GM12878 (cell line): ENCODE measurements around the gene PTPRU. TPM values are rescaled to one million over a fixed set of nuclear protein-coding genes. Genes with fewer than 3 reads are reported as not detected.

Source experiments
- BCL11A ChIP-seq: IDR thresholded peaks from 2 replicates; pipeline ENCODE4 v1.6.1; 2011; ENCODE audit warnings: low read depth, low read length
- BMI1 ChIP-seq: fragments of 450-650 bp; IDR thresholded peaks from 2 replicates; pipeline ENCODE4 v1.6.1; 2016; ENCODE audit warnings: mild to moderate bottlenecking, moderate library complexity, borderline replicate concordance
- HDGF ChIP-seq: fragments of 450-650 bp; IDR thresholded peaks from 2 replicates; pipeline ENCODE4 v1.6.1; 2016; ENCODE audit warnings: antibody characterized with exemption
- REST ChIP-seq: IDR thresholded peaks from 2 replicates; pipeline ENCODE4 v1.6.1; 2012; ENCODE audit warnings: mild to moderate bottlenecking, low read depth, low read length
- ZNF274 ChIP-seq: IDR thresholded peaks from one replicate; pipeline ENCODE4 v1.8.0; 2011; ENCODE audit not compliant: insufficient read length, insufficient read depth
- ZZZ3 ChIP-seq: IDR thresholded peaks from 2 replicates; pipeline ENCODE4 v1.6.1; 2011; ENCODE audit warnings: low read depth; ENCODE audit not compliant: control insufficient read depth, insufficient read length
- polyA plus RNA-seq, 11 experiments: library from polyadenylated mRNA; depleted of rRNA in 4 of 11; unstranded in 6 of 11; stranded (reverse) in 5 of 11; fragments of >200 nt; fragmentation: Nextera tagmentation in 4 of 11; fragmentation: Illumina TruSeq in 1 of 11; extraction: Ambion mirVana in 4 of 11; extraction: Trizol in 1 of 11; gene quantifications; 1 replicate in 1 of 11; 2 replicates in 10 of 11; pipeline versions ENCODE4 v1.2.1 to v1.2.3, GENCODE V29; 2011 to 2016; ENCODE audit warnings: inconsistent platforms in 2 of 11, missing spikeins in 2 of 11, low read depth in 1 of 11
- total RNA-seq, 4 experiments: library from RNA; depleted of rRNA in 3 of 4; stranded (reverse); fragments of >200 nt in 3 of 4; fragmentation: Illumina TruSeq in 1 of 4; extraction: Trizol in 1 of 4; gene quantifications; 2 replicates each; pipeline versions ENCODE4 v1.2.1 to v1.2.3, GENCODE V29; 2013 to 2021
- TF ChIP-seq, protein P1 (sequence below): fragments of 450-650 bp; IDR thresholded peaks from 2 replicates; pipeline ENCODE4 v1.6.1; 2017; ENCODE audit warnings: mild to moderate bottlenecking, low read depth, inconsistent platforms; ENCODE audit not compliant: poor library complexity, severe bottlenecking

The PTPRU gene
- total and polyA plus RNA-seq, 10 of the 15 experiments (the other 5 are each of a cell fraction or from before 2014, with no cell fraction given) = 0.04 to 2.5 (median 0.73) TPM

DNA sequence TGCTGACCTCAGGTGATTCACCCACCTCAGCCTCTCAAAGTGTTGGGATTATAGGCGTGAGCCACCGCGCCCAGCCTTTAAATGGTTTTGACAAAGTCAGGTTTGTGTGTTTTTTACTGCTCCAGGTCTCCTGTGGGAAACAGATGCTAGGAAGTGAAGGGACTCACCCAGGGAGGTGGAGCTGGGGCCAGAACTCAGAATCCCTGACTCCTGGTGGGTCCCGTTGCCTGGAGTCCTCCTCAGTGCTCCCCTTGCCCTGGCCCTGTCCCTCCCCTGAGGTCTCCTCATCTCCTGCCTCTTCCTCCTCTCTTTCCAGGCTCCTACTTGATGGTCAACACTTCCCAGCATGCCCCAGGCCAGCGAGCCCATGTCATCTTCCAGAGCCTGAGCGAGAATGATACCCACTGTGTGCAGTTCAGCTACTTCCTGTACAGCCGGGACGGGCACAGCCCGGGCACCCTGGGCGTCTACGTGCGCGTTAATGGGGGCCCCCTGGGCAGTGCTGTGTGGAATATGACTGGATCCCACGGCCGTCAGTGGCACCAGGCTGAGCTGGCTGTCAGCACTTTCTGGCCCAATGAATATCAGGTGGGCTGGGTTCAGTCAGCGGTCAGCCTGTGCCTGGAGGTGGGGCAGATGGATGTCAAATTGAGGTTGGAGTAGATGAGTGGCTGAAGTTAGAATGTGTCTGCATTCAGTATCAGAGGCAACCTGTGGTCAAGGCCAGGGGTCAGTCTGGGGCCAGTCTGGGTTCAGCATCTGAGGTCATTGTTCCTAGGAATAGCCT, 22.1 kb downstream of the PTPRU start (continued):
- TF ChIP-seq, protein P1, sequence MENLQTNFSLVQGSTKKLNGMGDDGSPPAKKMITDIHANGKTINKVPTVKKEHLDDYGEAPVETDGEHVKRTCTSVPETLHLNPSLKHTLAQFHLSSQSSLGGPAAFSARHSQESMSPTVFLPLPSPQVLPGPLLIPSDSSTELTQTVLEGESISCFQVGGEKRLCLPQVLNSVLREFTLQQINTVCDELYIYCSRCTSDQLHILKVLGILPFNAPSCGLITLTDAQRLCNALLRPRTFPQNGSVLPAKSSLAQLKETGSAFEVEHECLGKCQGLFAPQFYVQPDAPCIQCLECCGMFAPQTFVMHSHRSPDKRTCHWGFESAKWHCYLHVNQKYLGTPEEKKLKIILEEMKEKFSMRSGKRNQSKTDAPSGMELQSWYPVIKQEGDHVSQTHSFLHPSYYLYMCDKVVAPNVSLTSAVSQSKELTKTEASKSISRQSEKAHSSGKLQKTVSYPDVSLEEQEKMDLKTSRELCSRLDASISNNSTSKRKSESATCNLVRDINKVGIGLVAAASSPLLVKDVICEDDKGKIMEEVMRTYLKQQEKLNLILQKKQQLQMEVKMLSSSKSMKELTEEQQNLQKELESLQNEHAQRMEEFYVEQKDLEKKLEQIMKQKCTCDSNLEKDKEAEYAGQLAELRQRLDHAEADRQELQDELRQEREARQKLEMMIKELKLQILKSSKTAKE = no peak
- TF ChIP-seq HDGF = no peak
- no peak for TF ChIP-seq BMI1
- no peak for TF ChIP-seq ZZZ3
- no peak for TF ChIP-seq REST
- no peak for TF ChIP-seq ZNF274
- no peak for TF ChIP-seq BCL11A
